NCI-H2081 (cell line): ENCODE data around the gene MNX1.
A peak's percentile ranks its signal among the peaks of the same experiment; 100 is the strongest.

ENCODE experiments used
- DNase-seq, 2 experiments: peaks; one replicate each; lab custom pipeline; 2025; lab: John Stamatoyannopoulos, UW

The MNX1 gene

GRCh38 chr7:157010588-157011332 is at the start of gene MNX1:
Gene MNX1 (minus strand): TSS chr7:157010663. CDS start chr7:157010350, 313 bp downstream.
- peak; percentile 96 to 97 for DNase-seq

GRCh38 chr7:157059534-157059933 is 49.1 kb upstream of the MNX1 start:
- DNase-seq: no peak

GRCh38 chr7:157058701-157059100 is 48.2 kb upstream of the MNX1 start:
- no peak for DNase-seq

- DNase-seq: no peak
These were observed 47.6 kb upstream of the MNX1 start for GRCh38 chr7:157058068-157058467.

- DNase-seq: no peak
These were observed 46.8 kb upstream of the MNX1 start for GRCh38 chr7:157056957-157057902.

GRCh38 chr7:157056246-157056645 is 45.8 kb upstream of the MNX1 start:
- DNase-seq: no peak

- no peak for DNase-seq
These were observed 44.5 kb upstream of the MNX1 start for GRCh38 chr7:157054927-157055326.

- DNase-seq: no peak
These were observed 42.7 kb upstream of the MNX1 start for GRCh38 chr7:157053118-157053517.

GRCh38 chr7:157047148-157047547 is 36.7 kb upstream of the MNX1 start:
- no peak for DNase-seq

GRCh38 chr7:157046681-157047080 is 36.2 kb upstream of the MNX1 start:
- no peak for DNase-seq

GRCh38 chr7:157044943-157045660 is 34.6 kb upstream of the MNX1 start:
- no peak for DNase-seq

GRCh38 chr7:157044147-157044687 is 33.8 kb upstream of the MNX1 start:
- no peak for DNase-seq

- DNase-seq: no peak
These were observed 33.3 kb upstream of the MNX1 start for GRCh38 chr7:157043745-157044144.

GRCh38 chr7:157041514-157042277 is 31.2 kb upstream of the MNX1 start:
- no peak for DNase-seq

GRCh38 chr7:157041004-157041403 is 30.5 kb upstream of the MNX1 start:
- no peak for DNase-seq

GRCh38 chr7:157037635-157038034 is 27.2 kb upstream of the MNX1 start:
- DNase-seq: no peak

GRCh38 chr7:157037028-157037427 is 26.6 kb upstream of the MNX1 start:
- DNase-seq: no peak

- no peak for DNase-seq
These were observed 25.5 kb upstream of the MNX1 start for GRCh38 chr7:157035979-157036378.

GRCh38 chr7:157035302-157035701 is 24.8 kb upstream of the MNX1 start:
- DNase-seq: no peak

GRCh38 chr7:157033483-157034473 is 23.3 kb upstream of the MNX1 start:
- DNase-seq: no peak
